Fibroblast of peridontal ligament (primary cell): ENCODE measurements around the gene EPB41L2.

Experiments used
- DNase-seq: peaks from one replicate; pipeline ENCODE4 v3.0.0-alpha.2; 2010; ENCODE audit errors: extremely low read depth

Gene EPB41L2

GRCh38 chr6:131061751-131062119 lies 1.3 kb downstream of the EPB41L2 start:
- peak; percentile 40 for DNase-seq

GRCh38 chr6:131061041-131061750 lies 1.8 kb downstream of the EPB41L2 start:
- peak; percentile 60 for DNase-seq

GRCh38 chr6:131060311-131060710 lies 2.7 kb downstream of the EPB41L2 start:
- DNase-seq: peak; percentile 71

GRCh38 chr6:131059486-131059885 lies 3.6 kb downstream of the EPB41L2 start:
- DNase-seq: peak; percentile 76

- DNase-seq: peak; percentile 73
Measured at GRCh38 chr6:131058236-131058635, 4.8 kb downstream of the EPB41L2 start.

- DNase-seq: peak; percentile 46
Measured at GRCh38 chr6:131054392-131055250, 8.4 kb downstream of the EPB41L2 start.

- no peak for DNase-seq
Measured at GRCh38 chr6:131053546-131054240, 9.4 kb downstream of the EPB41L2 start.

- peak; percentile 47 for DNase-seq
Measured at GRCh38 chr6:131052181-131052580, 10.9 kb downstream of the EPB41L2 start.

GRCh38 chr6:131051341-131051740 lies 11.7 kb downstream of the EPB41L2 start:
- DNase-seq: peak; percentile 29

- no peak for DNase-seq
Measured at GRCh38 chr6:131049608-131050007, 13.4 kb downstream of the EPB41L2 start.

- peak; percentile 59 for DNase-seq
Measured at GRCh38 chr6:131048933-131049515, 14.0 kb downstream of the EPB41L2 start.

GRCh38 chr6:131048459-131048858 lies 14.6 kb downstream of the EPB41L2 start:
- no peak for DNase-seq

- DNase-seq: no peak
Measured at GRCh38 chr6:131045139-131045538, 17.9 kb downstream of the EPB41L2 start.

- no peak for DNase-seq
Measured at GRCh38 chr6:131043902-131044447, 19.1 kb downstream of the EPB41L2 start.

GRCh38 chr6:131042664-131043063 lies 20.4 kb downstream of the EPB41L2 start:
- peak; percentile 95 for DNase-seq

- DNase-seq: peak; percentile 63
Measured at GRCh38 chr6:131041814-131042213, 21.2 kb downstream of the EPB41L2 start.

- no peak for DNase-seq
Measured at GRCh38 chr6:131040866-131041265, 22.2 kb downstream of the EPB41L2 start.

- DNase-seq: no peak
Measured at GRCh38 chr6:131039345-131039680, 23.7 kb downstream of the EPB41L2 start.

- peak; percentile 77 for DNase-seq
Measured at GRCh38 chr6:131038597-131039344, 24.3 kb downstream of the EPB41L2 start.

GRCh38 chr6:131037194-131037897 lies 25.7 kb downstream of the EPB41L2 start:
- DNase-seq: no peak
